B cell (primary cell): ENCODE data around the gene ATP8A1. TPM values are rescaled to one million over a fixed set of nuclear protein-coding genes. Genes with fewer than 3 reads are reported as not detected.
A peak's percentile ranks its signal among the peaks of the same experiment; 100 is the strongest.

ENCODE experiments used
- ATAC-seq: fragments of 200-7000 bp; cut with Tn5 transposase; one replicate; pipeline ENCODE4 v1.10.0; 2021; ENCODE audit warnings: low read depth, mild to moderate bottlenecking, moderate number of reproducible peaks, moderate library complexity
- CTCF ChIA-PET: fragments of 350-600 bp; sonication (Branson Sonifier 250); formaldehyde crosslinking; loops from one replicate; lab custom pipeline; 2021; ENCODE audit warnings: antibody characterized with exemption, inconsistent platforms; lab: Charles Lee
- POLR2A ChIA-PET: fragments of 350-600 bp; sonication (Branson Sonifier 250); formaldehyde crosslinking; loops from one replicate; lab custom pipeline; 2021; ENCODE audit warnings: antibody characterized with exemption; lab: Charles Lee
- DNase-seq: peaks from one replicate; pipeline ENCODE4 v3.0.0; 2013
- H2AFZ ChIP-seq: 2 replicates; pipeline ENCODE4 v1.6.1; 2012; ENCODE audit warnings: mild to moderate bottlenecking, low read depth, low read length; ENCODE audit not compliant: insufficient read depth, poor library complexity, severe bottlenecking
- H3K27ac ChIP-seq, 2 donors: 1 replicate in 1 of 2; 2 replicates in 1 of 2; pipeline ENCODE4 v1.5.1; 2012 to 2013; ENCODE audit warnings: low read length in 2 of 2, mild to moderate bottlenecking in 2 of 2, moderate library complexity in 1 of 2
- H3K27me3 ChIP-seq, 4 experiments: fragments of 200-600 bp in 1 of 4; sonication (generic) in 1 of 4; replicated peaks in 1 of 4; 1 replicate in 2 of 4; 2 replicates in 2 of 4; pipeline versions ENCODE4 v1.6.1 to v1.7.0; 2013 to 2016; ENCODE audit warnings: low read length in 3 of 4, mild to moderate bottlenecking in 2 of 4, mixed read lengths in 1 of 4, moderate library complexity in 1 of 4; ENCODE audit not compliant: insufficient read depth in 4 of 4, control insufficient read depth in 3 of 4; ENCODE audit errors: control extremely low read depth in 1 of 4
- H3K36me3 ChIP-seq, 2 experiments: replicated peaks in 1 of 2; 1 replicate in 1 of 2; 2 replicates in 1 of 2; pipeline versions ENCODE4 v1.6.1 to v1.7.1; 2013; ENCODE audit warnings: low read length in 1 of 2; ENCODE audit not compliant: insufficient read depth in 2 of 2, control insufficient read depth in 1 of 2; ENCODE audit errors: control extremely low read depth in 1 of 2, extremely low read depth in 1 of 2
- H3K4me1 ChIP-seq, 2 donors: fragments of 200-600 bp in 1 of 2; sonication (generic) in 1 of 2; 1 replicate in 1 of 2; 2 replicates in 1 of 2; pipeline versions ENCODE4 v1.5.1 to v1.6.1; 2013 to 2017; ENCODE audit warnings: low read length in 2 of 2; ENCODE audit not compliant: control insufficient read depth in 2 of 2, insufficient read depth in 2 of 2
- H3K4me2 ChIP-seq: replicated peaks from 2 replicates; pipeline ENCODE3; 2012; ENCODE audit warnings: mild to moderate bottlenecking, low read depth, low read length; ENCODE audit not compliant: poor library complexity, severe bottlenecking
- H3K4me3 ChIP-seq, 5 experiments: fragments of 200-600 bp in 1 of 5; sonication (generic) in 1 of 5; 1 replicate in 3 of 5; 2 replicates in 2 of 5; pipeline versions ENCODE4 v1.5.1 to v1.7.0; 2011 to 2016; ENCODE audit warnings: low read length in 4 of 5, mild to moderate bottlenecking in 4 of 5, low read depth in 2 of 5, control low read depth in 1 of 5, moderate library complexity in 1 of 5; ENCODE audit not compliant: insufficient read depth in 1 of 5; ENCODE audit errors: control extremely low read depth in 1 of 5, extremely low read depth in 1 of 5
- H3K79me2 ChIP-seq: fragments of 200-600 bp; sonication (generic); one replicate; pipeline ENCODE4 v1.6.0; 2016; ENCODE audit warnings: low read length; ENCODE audit not compliant: control insufficient read depth, insufficient read depth
- H3K9ac ChIP-seq: fragments of 200-600 bp; sonication (generic); 2 replicates; pipeline ENCODE4 v1.6.1; 2017; ENCODE audit warnings: mild to moderate bottlenecking, low read length, moderate library complexity
- H3K9me3 ChIP-seq, 3 donors: one replicate each; pipeline versions ENCODE4 v1.6.1 to v1.7.1; 2013; ENCODE audit warnings: low read length in 2 of 3; ENCODE audit not compliant: control insufficient read depth in 2 of 3, insufficient read depth in 1 of 3; ENCODE audit errors: control extremely low read depth in 1 of 3
- H4K20me1 ChIP-seq: 2 replicates; pipeline ENCODE4 v1.6.0; 2012; ENCODE audit warnings: mild to moderate bottlenecking, low read length; ENCODE audit not compliant: insufficient read depth, control insufficient read depth, poor library complexity, severe bottlenecking
- H3K27ac Mint-ChIP-seq: one replicate; pipeline ENCODE4 v1.8.0; 2021; ENCODE audit warnings: mixed read lengths
- H3K27me3 Mint-ChIP-seq: one replicate; pipeline ENCODE4 v1.8.0; 2021; ENCODE audit warnings: mixed read lengths
- H3K4me1 Mint-ChIP-seq: one replicate; pipeline ENCODE4 v1.8.0; 2021; ENCODE audit warnings: mixed read lengths
- H3K4me3 Mint-ChIP-seq: one replicate; pipeline ENCODE4 v1.8.0; 2021; ENCODE audit warnings: mixed read lengths
- H3K9me3 Mint-ChIP-seq: one replicate; pipeline ENCODE4 v1.8.0; 2022; ENCODE audit warnings: mixed read lengths; ENCODE audit not compliant: insufficient read depth
- CTCF ChIP-seq: fragments of 200-600 bp; IDR thresholded peaks from one replicate; pipeline ENCODE4 v1.8.0; 2022; ENCODE audit warnings: antibody characterized with exemption, mild to moderate bottlenecking
- EZH2 ChIP-seq: IDR thresholded peaks from 2 replicates; pipeline ENCODE4 v1.6.1; 2012; ENCODE audit warnings: borderline replicate concordance, low read depth, mild to moderate bottlenecking, moderate library complexity, low read length; ENCODE audit not compliant: insufficient read depth, poor library complexity, severe bottlenecking
- WGBS: methylation state at CpG from one replicate; pipeline ENCODE4 v1.1.5; 2013; ENCODE audit warnings: missing lambda C conversion rate; ENCODE audit not compliant: insufficient coverage; 5-methylcytosine and 5-hydroxymethylcytosine counted together
- intact Hi-C: fragments of 100-400 bp; cut with micrococcal nuclease; formaldehyde crosslinking; loops from one replicate; pipeline ENCODE4 v1.10.0; 2022
- polyA plus RNA-seq: library from polyadenylated mRNA; depleted of rRNA; stranded (reverse); fragments of >200 nt; gene quantifications from 2 replicates; pipeline ENCODE4 v1.2.3, GENCODE V29; 2012
- total RNA-seq, 2 donors: library from RNA; stranded (reverse); fragments of 120-200 nt in 1 of 2; gene quantifications; 1 replicate in 1 of 2; 2 replicates in 1 of 2; pipeline versions ENCODE4 v1.2.3 to v1.2.4, GENCODE V29; 2013 to 2022

Gene ATP8A1
- total and polyA plus RNA-seq, 2 donors (not counting 1 experiment from before 2014, with no cell fraction given): 28.7 to 51.8 TPM

- CTCF ChIA-PET: interaction anchor here (0.8 to 2.4 kb wide), 6 partner anchors 10 to 209 kb away, joined by 3 to 28 read pairs (median 6); no protein-coding TSS in a partner anchor
- no peak overlapping the region for H2AFZ ChIP-seq
- peak overlapping the region; percentile 46 for H3K27ac Mint-ChIP-seq
- peaks cover 21 to 26% of the 10 kb centered on the region in 2 donors for H3K4me1 ChIP-seq
- WGBS: 0% methylated on average over 1 of the region's 1 CpG
- intact Hi-C loops: loop anchor here (5.0 kb wide), 3 partner anchors 63 to 718 kb away; partner anchors contain the start of genes BEND4 and TMEM33
- ATAC-seq (no peak), DNase-seq (no peak)
- POLR2A ChIA-PET: interaction anchor here (3.0 kb wide), 1 partner anchor 27 kb away, joined by 25 read pairs; no protein-coding TSS in a partner anchor
- no peaks in the 10 kb centered on the region for H3K36me3 ChIP-seq
- peaks cover 53% of the 10 kb centered on the region for H3K4me1 Mint-ChIP-seq
- TF ChIP-seq EZH2 (no peak), CTCF (no peak)
- no peaks in the 10 kb centered on the region for H3K27me3 ChIP-seq
- no peaks in the 10 kb centered on the region for H3K27me3 Mint-ChIP-seq
- H3K9ac ChIP-seq: peak overlapping the region; percentile 83
- H3K9me3 Mint-ChIP-seq: no peaks in the 10 kb centered on the region
- H3K4me3 Mint-ChIP-seq: peak overlapping the region; percentile 90
- peaks cover 65% of the 10 kb centered on the region for H3K79me2 ChIP-seq
- peak overlapping the region; percentile 85 to 99 (median 94) for H3K4me3 ChIP-seq
- peak overlapping the region; percentile 87 for H3K4me2 ChIP-seq
- no peaks in the 10 kb centered on the region for H4K20me1 ChIP-seq
- no peaks in the 10 kb centered on the region for H3K9me3 ChIP-seq
- no peak overlapping the region for H3K27ac ChIP-seq
Measured at GRCh38 chr4:42655269-42655637, 1.7 kb downstream of the ATP8A1 start.

GRCh38 chr4:42654631-42655268, 2.2 kb downstream of the ATP8A1 start:
- Mint-ChIP-seq H3K9me3 (no peaks in the 10 kb centered on the region), H3K4me1 (peaks cover 57% of the 10 kb centered on the region), H3K27me3 (no peaks in the 10 kb centered on the region), H3K27ac (peak overlapping the region; percentile 46), H3K4me3 (peak overlapping the region; percentile 90)
- no peak for DNase-seq
- intact Hi-C loops: loop anchor here (5.0 kb wide), 3 partner anchors 62 to 717 kb away; partner anchors contain the start of genes BEND4 and TMEM33
- Histone ChIP-seq H3K79me2 (peaks cover 70% of the 10 kb centered on the region), H4K20me1 (no peaks in the 10 kb centered on the region), H3K9ac (peak overlapping the region; percentile 83), H3K4me2 (peak overlapping the region; percentile 87), H3K36me3 (no peaks in the 10 kb centered on the region), H2AFZ (no peak overlapping the region), H3K4me3 (peak overlapping the region in 3 of 5 experiments; percentile 90 to 99 (median 95)), H3K27me3 (no peaks in the 10 kb centered on the region), H3K9me3 (no peaks in the 10 kb centered on the region), H3K27ac (no peak overlapping the region), H3K4me1 (peaks cover 21 to 26% of the 10 kb centered on the region in 2 donors)
- CTCF ChIA-PET: interaction anchor here (1.0 to 1.2 kb wide), 2 partner anchors 9 to 86 kb away, joined by 4 to 5 read pairs; no protein-coding TSS in a partner anchor
- TF ChIP-seq EZH2: no peak
- no peak for TF ChIP-seq CTCF
- no peak for ATAC-seq
- WGBS: 95% methylated on average over 2 of the region's 2 CpGs
- POLR2A ChIA-PET: no interaction called here
